Breast epithelium (tissue), 3 donors: Measurements from ENCODE around the gene NUDT14.

ENCODE experiments used
- POLR2A ChIP-seq: fragments of 450-650 bp; IDR thresholded peaks from one replicate; pipeline ENCODE4 v1.6.1; 2016; ENCODE audit warnings: antibody characterized with exemption, mild to moderate bottlenecking, moderate library complexity
- POLR2AphosphoS5 ChIP-seq, 3 donors: sonication (generic); formaldehyde crosslinking; IDR thresholded peaks; one replicate each; pipeline ENCODE4 v1.6.1; 2017; ENCODE audit warnings: antibody characterized with exemption in 3 of 3
- TF ChIP-seq, protein P1 (sequence below), 3 donors: fragments of 450-650 bp; IDR thresholded peaks; one replicate each; pipeline ENCODE4 v1.5.1; 2016 to 2017; ENCODE audit warnings: antibody characterized with exemption in 3 of 3, mild to moderate bottlenecking in 3 of 3, moderate library complexity in 3 of 3

DNA sequence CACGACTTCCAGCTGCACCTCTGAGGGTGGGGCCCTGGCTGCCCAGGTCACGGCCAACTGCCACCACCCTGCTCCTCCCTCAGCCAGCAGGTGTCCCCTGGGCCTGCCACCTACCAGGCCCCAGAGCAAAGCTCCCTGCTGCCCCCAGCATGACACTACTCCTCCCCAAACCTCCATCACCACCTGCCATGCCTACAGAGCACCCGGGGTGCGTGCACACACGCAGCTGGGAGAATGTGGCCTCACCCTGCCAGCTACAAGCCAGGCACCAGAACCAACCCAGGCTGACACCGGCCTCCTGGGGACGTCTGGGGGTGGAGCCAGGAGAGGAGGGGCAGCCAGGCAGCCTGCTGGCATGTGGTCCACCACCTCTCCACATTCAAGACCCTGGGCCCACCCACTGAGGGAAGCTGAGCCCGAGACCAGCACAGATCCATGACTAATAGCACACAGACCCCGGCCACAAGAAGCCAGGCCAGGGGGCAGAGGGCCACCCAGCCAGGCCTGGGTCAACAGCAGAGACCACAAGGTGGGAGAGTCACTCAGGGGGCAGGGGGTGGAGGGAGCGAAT, 15.9 kb downstream of the NUDT14 start:
- TF ChIP-seq, protein P1, sequence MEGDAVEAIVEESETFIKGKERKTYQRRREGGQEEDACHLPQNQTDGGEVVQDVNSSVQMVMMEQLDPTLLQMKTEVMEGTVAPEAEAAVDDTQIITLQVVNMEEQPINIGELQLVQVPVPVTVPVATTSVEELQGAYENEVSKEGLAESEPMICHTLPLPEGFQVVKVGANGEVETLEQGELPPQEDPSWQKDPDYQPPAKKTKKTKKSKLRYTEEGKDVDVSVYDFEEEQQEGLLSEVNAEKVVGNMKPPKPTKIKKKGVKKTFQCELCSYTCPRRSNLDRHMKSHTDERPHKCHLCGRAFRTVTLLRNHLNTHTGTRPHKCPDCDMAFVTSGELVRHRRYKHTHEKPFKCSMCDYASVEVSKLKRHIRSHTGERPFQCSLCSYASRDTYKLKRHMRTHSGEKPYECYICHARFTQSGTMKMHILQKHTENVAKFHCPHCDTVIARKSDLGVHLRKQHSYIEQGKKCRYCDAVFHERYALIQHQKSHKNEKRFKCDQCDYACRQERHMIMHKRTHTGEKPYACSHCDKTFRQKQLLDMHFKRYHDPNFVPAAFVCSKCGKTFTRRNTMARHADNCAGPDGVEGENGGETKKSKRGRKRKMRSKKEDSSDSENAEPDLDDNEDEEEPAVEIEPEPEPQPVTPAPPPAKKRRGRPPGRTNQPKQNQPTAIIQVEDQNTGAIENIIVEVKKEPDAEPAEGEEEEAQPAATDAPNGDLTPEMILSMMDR (IDR thresholded peaks at IDR 0.05): no peak
- TF ChIP-seq POLR2AphosphoS5 (IDR thresholded peaks at IDR 0.05): no peak
- no peak for TF ChIP-seq POLR2A
